HG03354 (cell line): ENCODE results near the gene SRRM3.
A peak's percentile ranks its signal among the peaks of the same experiment; 100 is the strongest.
"Not testable (repeated sequence)": the region's sequence is repeated elsewhere in the genome, so short reads cannot be mapped to it uniquely, and the experiment has no call there.

Experiments
- ATAC-seq: cut with Tn5 transposase; IDR thresholded peaks from one replicate; pipeline ENCODE4 v1.9.1; 2021; ENCODE audit warnings: mild to moderate bottlenecking; ENCODE audit not compliant: unreplicated experiment, poor library complexity, severe bottlenecking

Gene SRRM3

GRCh38 chr7:76259124-76260093 lies 57.7 kb downstream of the SRRM3 start:
- ATAC-seq: no peak

- no peak for ATAC-seq
Observed at GRCh38 chr7:76260171-76260703, 58.5 kb downstream of the SRRM3 start.

DNA sequence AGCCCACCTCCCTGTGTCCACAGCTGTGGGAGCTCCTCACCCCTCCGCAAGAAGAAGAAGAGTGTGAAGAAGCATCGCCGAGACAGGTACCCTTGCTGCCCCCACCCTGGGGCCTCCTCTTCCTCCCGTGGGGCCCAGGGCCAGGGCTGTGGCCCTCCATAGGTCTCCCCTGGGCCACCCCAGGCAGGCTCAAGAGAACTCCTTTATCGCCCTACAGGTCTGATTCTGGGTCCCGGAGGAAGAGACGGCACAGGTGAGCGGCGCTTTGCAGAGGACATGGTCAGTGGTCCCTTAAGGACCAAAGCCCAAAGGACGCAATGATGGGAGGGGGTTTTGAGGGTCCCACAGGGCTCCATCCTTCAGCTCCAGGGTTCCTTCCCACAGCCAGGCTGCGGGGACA lies 59.6 kb downstream of the SRRM3 start:
- ATAC-seq: no peak

GRCh38 chr7:76261931-76262330 lies 60.2 kb downstream of the SRRM3 start:
- no peak for ATAC-seq

GRCh38 chr7:76262683-76263402 lies 61.1 kb downstream of the SRRM3 start:
- ATAC-seq: no peak

- ATAC-seq: no peak
Observed at GRCh38 chr7:76265299-76265698, 63.6 kb downstream of the SRRM3 start.

GRCh38 chr7:76267107-76267893 lies 65.6 kb downstream of the SRRM3 start:
- peak; percentile 40 for ATAC-seq

DNA sequence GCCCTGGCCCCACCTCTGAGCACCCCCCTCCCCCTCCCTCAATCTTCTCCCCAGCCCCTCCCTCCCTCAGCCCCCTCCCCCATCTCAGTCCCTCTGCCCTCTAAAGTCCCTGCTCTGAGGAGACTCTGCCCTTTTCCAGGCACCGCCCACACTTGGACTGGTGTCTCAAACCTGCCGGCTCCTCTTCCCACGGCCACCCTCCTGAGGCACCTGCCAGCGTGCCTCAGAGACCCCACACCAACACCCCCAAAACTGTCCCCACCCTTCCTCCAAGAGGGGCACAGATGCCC lies 66.1 kb downstream of the SRRM3 start:
- peak; percentile 11 for ATAC-seq

GRCh38 chr7:76268376-76268775 lies 66.7 kb downstream of the SRRM3 start:
- ATAC-seq: no peak

DNA sequence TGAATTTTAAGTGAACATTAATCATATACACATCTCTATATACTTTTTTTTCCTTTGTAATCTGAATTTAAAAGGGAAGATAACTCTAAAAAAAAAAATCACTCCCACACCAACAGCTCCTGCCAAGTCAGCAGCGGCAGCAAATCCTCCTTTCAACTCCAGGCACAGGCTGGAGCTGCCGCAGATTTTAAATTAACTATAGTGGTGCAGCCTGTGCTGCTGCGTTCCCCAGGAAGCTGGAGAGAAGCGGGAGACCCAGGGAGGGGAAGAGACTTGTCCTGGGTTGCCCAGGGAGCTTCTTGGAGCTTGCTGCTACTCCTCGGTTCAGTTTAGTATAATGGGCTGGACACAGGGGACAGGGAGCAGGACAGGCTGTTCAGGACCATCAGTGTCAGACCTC lies 68.2 kb downstream of the SRRM3 start:
- ATAC-seq: no peak

DNA sequence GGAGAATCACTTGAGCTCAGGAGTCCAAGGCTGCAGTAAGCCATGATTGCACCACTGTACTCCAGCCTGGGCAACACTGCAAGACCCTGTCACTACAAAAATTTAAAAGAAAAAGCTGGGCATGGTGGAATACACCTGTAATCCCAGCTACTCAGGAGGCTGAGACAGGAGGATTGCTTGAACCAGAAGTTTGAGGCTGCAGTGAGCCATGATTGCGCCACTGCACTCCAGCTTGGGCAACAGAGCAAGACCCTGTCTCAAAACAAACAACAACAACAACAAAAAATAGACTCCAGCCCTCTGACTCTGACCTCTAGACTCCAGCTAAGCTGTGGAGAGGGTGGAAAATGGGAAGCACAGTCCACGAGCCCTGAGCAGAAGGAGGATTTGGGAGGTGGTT lies 69.7 kb downstream of the SRRM3 start:
- ATAC-seq: not testable (repeated sequence)

- ATAC-seq: no peak
Observed at GRCh38 chr7:76272142-76272541, 70.4 kb downstream of the SRRM3 start.

- ATAC-seq: peak; percentile 65
Observed at GRCh38 chr7:76272851-76273497, 71.3 kb downstream of the SRRM3 start.

- ATAC-seq: no peak
Observed at GRCh38 chr7:76273503-76273902, 71.8 kb downstream of the SRRM3 start.

DNA sequence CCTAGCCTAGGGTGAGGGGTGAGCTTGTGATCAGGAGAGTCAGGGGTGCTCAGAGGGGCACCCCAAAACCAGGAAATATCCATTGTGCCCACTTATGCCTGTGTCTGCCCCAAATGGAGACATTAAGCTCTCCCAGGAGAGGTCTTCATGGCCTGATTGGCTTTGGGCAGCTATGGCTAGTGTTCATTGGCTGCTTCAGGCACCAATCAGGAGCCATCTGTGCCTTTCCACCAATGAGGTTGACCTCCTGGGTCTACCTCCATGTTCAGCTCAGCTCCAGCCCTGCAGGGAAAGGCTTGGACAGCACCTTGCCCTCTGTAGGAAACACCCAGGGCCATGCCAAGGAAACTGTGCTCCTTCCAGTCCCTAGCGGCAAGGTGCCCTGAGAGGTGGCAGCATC lies 76.8 kb downstream of the SRRM3 start:
- ATAC-seq: no peak

DNA sequence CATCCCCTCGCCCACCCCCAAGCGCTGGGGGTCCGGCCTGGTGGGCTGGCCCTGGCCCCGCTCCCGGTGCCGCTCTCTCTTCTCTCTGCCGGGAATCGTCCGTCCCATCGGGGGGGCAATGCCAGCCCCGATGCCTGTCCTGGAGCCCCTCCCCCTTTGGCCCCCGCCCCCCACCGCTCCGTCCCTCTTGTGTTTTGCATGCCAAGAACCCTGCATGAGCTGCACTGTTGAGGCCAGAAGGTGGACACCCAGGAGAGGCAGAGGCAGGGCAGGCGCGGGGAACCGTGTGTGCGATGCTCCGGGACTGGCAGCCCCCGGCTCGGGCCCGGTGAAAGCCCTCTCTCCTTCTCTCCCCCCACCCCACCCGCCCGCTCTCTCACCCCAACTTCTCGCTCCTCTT lies 78.7 kb downstream of the SRRM3 start:
- no peak for ATAC-seq

DNA sequence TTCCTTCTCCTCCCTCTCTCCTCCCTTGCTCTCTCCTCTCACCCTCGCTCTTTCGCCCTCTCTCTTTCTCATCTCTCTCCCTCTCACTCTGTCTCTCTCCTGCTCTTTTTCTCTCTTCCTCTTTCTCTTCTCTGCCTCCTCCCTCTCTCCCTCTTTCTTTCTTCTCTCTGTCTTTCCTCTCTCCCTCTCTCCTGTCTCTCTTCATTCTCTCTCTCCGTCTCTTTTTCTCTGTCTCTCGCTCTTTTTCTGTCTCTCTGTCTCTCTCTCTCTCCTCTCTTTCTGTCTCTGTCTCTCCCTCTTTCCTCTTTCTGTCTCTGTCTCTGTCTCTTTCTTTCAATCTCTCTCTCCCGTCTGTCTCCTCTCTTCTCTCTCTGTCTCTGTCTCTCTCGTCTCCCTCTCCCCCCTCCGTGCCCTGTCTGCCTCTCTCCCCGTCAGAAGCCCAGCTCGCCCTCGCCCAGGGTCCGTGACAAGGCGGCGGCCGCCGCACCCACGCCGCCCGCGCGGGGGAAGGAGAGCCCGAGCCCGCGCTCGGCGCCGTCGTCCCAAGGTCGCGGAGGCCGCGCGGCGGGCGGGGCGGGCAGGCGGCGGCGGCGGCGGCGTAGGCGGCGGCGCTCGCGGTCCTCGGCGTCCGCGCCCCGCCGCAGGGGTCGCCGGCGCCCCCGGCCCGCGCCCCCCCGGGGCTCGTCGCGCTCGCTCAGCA lies 79.5 kb downstream of the SRRM3 start:
- ATAC-seq: no peak

- ATAC-seq: no peak
Observed at GRCh38 chr7:76281706-76282343, 80.1 kb downstream of the SRRM3 start.
